Measurements from ENCODE around the gene INCA1.

Gene INCA1

GRCh38 chr17:5014357-5014756 lies 17.0 kb upstream of the INCA1 start:
- Histone ChIP-seq H3K4me3 (ENCODE audit: low read depth in 1 of 5, low read length in 5 of 5) (no peak overlapping the region), H3K27me3 (ENCODE audit: control insufficient read depth in 5 of 5, insufficient read depth in 4 of 5, low read length in 5 of 5) (no peaks in the 10 kb centered on the region), H3K9ac (ENCODE audit: low read length in 5 of 5) (no peak overlapping the region), H3K27ac (ENCODE audit: low read depth, low read length) (no peak overlapping the region), H3K4me1 (ENCODE audit: control insufficient read depth in 5 of 5, insufficient read depth in 5 of 5, low read length in 5 of 5) (peaks cover 0 to 5% (median 0%) of the 10 kb centered on the region in 5 donors), H3K9me3 (ENCODE audit: control insufficient read depth in 5 of 5, low read length in 5 of 5) (no peaks in the 10 kb centered on the region), H3K36me3 (ENCODE audit: control insufficient read depth in 5 of 5, insufficient read depth in 5 of 5, low read length in 5 of 5) (peaks cover 0 to 75% (median 64%) of the 10 kb centered on the region in 5 donors)

- Histone ChIP-seq H3K4me1 (ENCODE audit: control insufficient read depth in 5 of 5, insufficient read depth in 5 of 5, low read length in 5 of 5) (peaks cover 0 to 5% (median 0%) of the 10 kb centered on the region in 5 donors), H3K27ac (ENCODE audit: low read depth, low read length) (no peak overlapping the region), H3K36me3 (ENCODE audit: control insufficient read depth in 5 of 5, insufficient read depth in 5 of 5, low read length in 5 of 5) (peaks cover 2 to 77% (median 68%) of the 10 kb centered on the region in 5 donors)
These were observed 14.6 kb upstream of the INCA1 start for GRCh38 chr17:5011928-5012327.

GRCh38 chr17:5003214-5003867 lies 6.0 kb upstream of the INCA1 start:
- H3K9ac ChIP-seq (ENCODE audit: low read length in 5 of 5) = no peak overlapping the region
- no peaks in the 10 kb centered on the region for H3K9me3 ChIP-seq (ENCODE audit: control insufficient read depth in 5 of 5, low read length in 5 of 5)
- H3K4me1 ChIP-seq (ENCODE audit: control insufficient read depth in 5 of 5, insufficient read depth in 5 of 5, low read length in 5 of 5) = peaks cover 8 to 24% (median 24%) of the 10 kb centered on the region in 5 donors
- H3K27ac ChIP-seq (ENCODE audit: low read depth, low read length) = no peak overlapping the region
- no peaks in the 10 kb centered on the region for H3K27me3 ChIP-seq (ENCODE audit: control insufficient read depth in 5 of 5, insufficient read depth in 4 of 5, low read length in 5 of 5)
- no peak overlapping the region for H3K4me3 ChIP-seq (ENCODE audit: low read depth in 1 of 5, low read length in 5 of 5)
- H3K36me3 ChIP-seq (ENCODE audit: control insufficient read depth in 5 of 5, insufficient read depth in 5 of 5, low read length in 5 of 5) = peaks cover 8 to 74% (median 67%) of the 10 kb centered on the region in 5 donors

More at GRCh38 chr17:5011928-5012327, 14.6 kb upstream of the INCA1 start:
- Histone ChIP-seq H3K9ac (ENCODE audit: low read length in 5 of 5) (no peak overlapping the region), H3K4me3 (ENCODE audit: low read depth in 1 of 5, low read length in 5 of 5) (no peak overlapping the region), H3K27me3 (ENCODE audit: control insufficient read depth in 5 of 5, insufficient read depth in 4 of 5, low read length in 5 of 5) (no peaks in the 10 kb centered on the region), H3K9me3 (ENCODE audit: control insufficient read depth in 5 of 5, low read length in 5 of 5) (no peaks in the 10 kb centered on the region)

- Histone ChIP-seq H3K36me3 (ENCODE audit: control insufficient read depth in 5 of 5, insufficient read depth in 5 of 5, low read length in 5 of 5) (peaks cover 6 to 63% (median 56%) of the 10 kb centered on the region in 5 donors), H3K27ac (ENCODE audit: low read depth, low read length) (no peak overlapping the region), H3K9me3 (ENCODE audit: control insufficient read depth in 5 of 5, low read length in 5 of 5) (no peaks in the 10 kb centered on the region), H3K4me1 (ENCODE audit: control insufficient read depth in 5 of 5, insufficient read depth in 5 of 5, low read length in 5 of 5) (peaks cover 8 to 27% (median 26%) of the 10 kb centered on the region in 5 donors), H3K9ac (ENCODE audit: low read length in 5 of 5) (no peak overlapping the region), H3K27me3 (ENCODE audit: control insufficient read depth in 5 of 5, insufficient read depth in 4 of 5, low read length in 5 of 5) (no peaks in the 10 kb centered on the region), H3K4me3 (ENCODE audit: low read depth in 1 of 5, low read length in 5 of 5) (no peak overlapping the region)
These were observed 4.9 kb upstream of the INCA1 start for GRCh38 chr17:5002121-5002788.

- Histone ChIP-seq H3K27me3 (ENCODE audit: control insufficient read depth in 5 of 5, insufficient read depth in 4 of 5, low read length in 5 of 5) (no peaks in the 10 kb centered on the region), H3K4me1 (ENCODE audit: control insufficient read depth in 5 of 5, insufficient read depth in 5 of 5, low read length in 5 of 5) (peaks cover 8 to 34% (median 33%) of the 10 kb centered on the region in 5 donors), H3K4me3 (ENCODE audit: low read depth in 1 of 5, low read length in 5 of 5) (peak overlapping the region in 2 of 5 donors; percentile 36 to 95), H3K9me3 (ENCODE audit: control insufficient read depth in 5 of 5, low read length in 5 of 5) (no peaks in the 10 kb centered on the region), H3K27ac (ENCODE audit: low read depth, low read length) (no peak overlapping the region), H3K36me3 (ENCODE audit: control insufficient read depth in 5 of 5, insufficient read depth in 5 of 5, low read length in 5 of 5) (peaks cover 3 to 44% (median 41%) of the 10 kb centered on the region in 5 donors), H3K9ac (ENCODE audit: low read length in 5 of 5) (peak overlapping the region in 3 of 5 donors; percentile 43 to 93 (median 92))
These were observed 2.9 kb upstream of the INCA1 start for GRCh38 chr17:5000237-5000639.

- H3K9ac ChIP-seq (ENCODE audit: low read length in 5 of 5) = peak overlapping the region in 4 of 5 donors; percentile 12 to 95 (median 92)
- peaks cover 0 to 37% (median 34%) of the 10 kb centered on the region in 5 donors for H3K36me3 ChIP-seq (ENCODE audit: control insufficient read depth in 5 of 5, insufficient read depth in 5 of 5, low read length in 5 of 5)
- no peaks in the 10 kb centered on the region for H3K27me3 ChIP-seq (ENCODE audit: control insufficient read depth in 5 of 5, insufficient read depth in 4 of 5, low read length in 5 of 5)
- H3K9me3 ChIP-seq (ENCODE audit: control insufficient read depth in 5 of 5, low read length in 5 of 5) = no peaks in the 10 kb centered on the region
- H3K27ac ChIP-seq (ENCODE audit: low read depth, low read length) = no peak overlapping the region
- H3K4me3 ChIP-seq (ENCODE audit: low read depth in 1 of 5, low read length in 5 of 5) = peak overlapping the region; percentile 73 to 96 (median 93)
- peaks cover 8 to 34% (median 33%) of the 10 kb centered on the region in 5 donors for H3K4me1 ChIP-seq (ENCODE audit: control insufficient read depth in 5 of 5, insufficient read depth in 5 of 5, low read length in 5 of 5)
These were observed 2.2 kb upstream of the INCA1 start for GRCh38 chr17:4999430-5000093.

- Histone ChIP-seq H3K27me3 (ENCODE audit: control insufficient read depth in 5 of 5, insufficient read depth in 4 of 5, low read length in 5 of 5) (no peaks in the 10 kb centered on the region), H3K4me1 (ENCODE audit: control insufficient read depth in 5 of 5, insufficient read depth in 5 of 5, low read length in 5 of 5) (peaks cover 8 to 34% (median 33%) of the 10 kb centered on the region in 5 donors), H3K4me3 (ENCODE audit: low read depth in 1 of 5, low read length in 5 of 5) (peak overlapping the region; percentile 79 to 96 (median 93)), H3K9ac (ENCODE audit: low read length in 5 of 5) (peak overlapping the region; percentile 68 to 95 (median 92)), H3K36me3 (ENCODE audit: control insufficient read depth in 5 of 5, insufficient read depth in 5 of 5, low read length in 5 of 5) (peaks cover 0 to 30% (median 27%) of the 10 kb centered on the region in 5 donors), H3K27ac (ENCODE audit: low read depth, low read length) (peak overlapping the region; percentile 60), H3K9me3 (ENCODE audit: control insufficient read depth in 5 of 5, low read length in 5 of 5) (no peaks in the 10 kb centered on the region)
These were observed 1.6 kb upstream of the INCA1 start for GRCh38 chr17:4998732-4999429.

GRCh38 chr17:4998027-4998731 lies 857 bp upstream of the INCA1 start:
- Histone ChIP-seq H3K9me3 (ENCODE audit: control insufficient read depth in 5 of 5, low read length in 5 of 5) (no peaks in the 10 kb centered on the region), H3K36me3 (ENCODE audit: control insufficient read depth in 5 of 5, insufficient read depth in 5 of 5, low read length in 5 of 5) (peaks cover 0 to 23% (median 20%) of the 10 kb centered on the region in 5 donors), H3K27me3 (ENCODE audit: control insufficient read depth in 5 of 5, insufficient read depth in 4 of 5, low read length in 5 of 5) (no peaks in the 10 kb centered on the region), H3K9ac (ENCODE audit: low read length in 5 of 5) (peak overlapping the region; percentile 68 to 95 (median 92)), H3K27ac (ENCODE audit: low read depth, low read length) (peak overlapping the region; percentile 60), H3K4me1 (ENCODE audit: control insufficient read depth in 5 of 5, insufficient read depth in 5 of 5, low read length in 5 of 5) (peaks cover 8 to 34% (median 33%) of the 10 kb centered on the region in 5 donors), H3K4me3 (ENCODE audit: low read depth in 1 of 5, low read length in 5 of 5) (peak overlapping the region; percentile 79 to 96 (median 93))

GRCh38 chr17:4994081-4994595 lies 3.2 kb downstream of the INCA1 start:
- Histone ChIP-seq H3K27ac (ENCODE audit: low read depth, low read length) (no peak overlapping the region), H3K27me3 (ENCODE audit: control insufficient read depth in 5 of 5, insufficient read depth in 4 of 5, low read length in 5 of 5) (no peaks in the 10 kb centered on the region), H3K9ac (ENCODE audit: low read length in 5 of 5) (no peak overlapping the region), H3K4me1 (ENCODE audit: control insufficient read depth in 5 of 5, insufficient read depth in 5 of 5, low read length in 5 of 5) (peaks cover 3 to 19% (median 17%) of the 10 kb centered on the region in 5 donors), H3K9me3 (ENCODE audit: control insufficient read depth in 5 of 5, low read length in 5 of 5) (no peaks in the 10 kb centered on the region), H3K4me3 (ENCODE audit: low read depth in 1 of 5, low read length in 5 of 5) (no peak overlapping the region), H3K36me3 (ENCODE audit: control insufficient read depth in 5 of 5, insufficient read depth in 5 of 5, low read length in 5 of 5) (no peaks in the 10 kb centered on the region)

Measured in subcutaneous abdominal adipose tissue (tissue), 5 donors.